ENCODE results near the gene PRSS16. TPM values are rescaled to one million over a fixed set of nuclear protein-coding genes. Genes with fewer than 3 reads are reported as not detected.

Gene PRSS16
- total RNA-seq, 1 donor from 2014 or later, result 29.8 TPM

DNA sequence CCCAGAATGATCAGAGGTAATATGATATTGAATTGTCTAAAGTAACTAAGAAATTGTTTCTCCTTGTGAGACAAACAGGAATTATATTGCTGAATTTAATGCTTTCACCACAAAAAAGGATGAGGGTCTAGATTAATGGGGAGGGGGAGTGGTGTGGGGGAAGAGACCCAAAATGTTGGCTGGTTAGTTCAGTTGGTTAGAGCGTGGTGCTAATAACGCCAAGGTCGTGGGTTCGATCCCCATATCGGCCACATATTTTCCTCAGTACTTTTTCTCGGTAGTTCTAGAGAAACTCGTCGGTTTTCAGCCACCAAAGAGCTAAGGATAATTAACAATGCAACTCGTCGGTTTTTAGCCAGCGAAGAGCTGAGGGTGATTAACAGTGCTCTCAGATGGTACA, 26.3 kb downstream of the PRSS16 start:
- no peaks in the 10 kb centered on the region for H3K36me3 Mint-ChIP-seq (ENCODE audit: insufficient read depth)
- H3K27me3 Mint-ChIP-seq, result peaks cover 63% of the 10 kb centered on the region

DNA sequence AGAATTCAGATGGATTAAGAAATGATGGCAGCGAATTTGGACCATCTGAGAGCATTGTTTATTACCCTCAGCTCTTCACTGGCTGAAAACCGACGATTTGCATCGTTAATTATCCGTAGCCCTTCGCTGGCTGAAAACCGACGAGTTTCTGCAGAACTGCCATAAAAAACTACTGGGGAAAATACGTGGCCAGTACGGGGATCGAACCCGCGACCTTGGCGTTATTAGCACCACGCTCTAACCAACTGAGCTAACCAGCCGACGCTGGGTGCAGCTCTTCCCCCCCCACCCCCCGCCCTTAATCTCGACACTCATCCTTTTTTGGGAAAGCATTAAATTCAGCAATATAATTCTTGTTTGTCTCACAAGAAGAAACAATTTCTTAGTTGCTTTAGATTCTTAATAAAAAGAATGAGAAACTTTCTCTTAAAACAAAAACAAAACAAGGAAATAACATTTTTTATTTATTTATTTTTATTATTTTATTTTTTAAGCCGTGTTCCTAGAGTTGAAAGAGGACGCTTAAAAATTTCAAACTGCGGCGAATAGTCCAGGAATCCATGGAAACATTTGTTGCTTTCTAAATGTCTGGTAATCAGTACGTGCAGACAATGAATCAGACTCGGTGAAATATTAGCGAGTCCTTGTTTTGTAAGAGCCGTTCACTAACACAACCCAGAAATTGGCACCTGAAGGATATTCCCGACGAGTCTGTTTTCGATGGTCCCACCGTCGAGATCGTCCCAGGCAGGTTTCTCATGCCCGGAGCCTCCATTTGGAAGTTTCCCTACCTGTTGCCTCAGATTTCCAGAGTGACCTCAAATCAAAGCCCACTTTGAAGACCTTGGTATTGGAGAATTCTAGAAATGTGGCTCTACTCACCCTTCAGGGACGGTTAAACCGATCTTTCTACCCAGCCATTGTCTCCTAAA, 27.8 kb downstream of the PRSS16 start:
- H3K9me3 Mint-ChIP-seq (ENCODE audit: low read depth), result peaks cover 3% of the 10 kb centered on the region
- TF ChIP-seq, protein P1, sequence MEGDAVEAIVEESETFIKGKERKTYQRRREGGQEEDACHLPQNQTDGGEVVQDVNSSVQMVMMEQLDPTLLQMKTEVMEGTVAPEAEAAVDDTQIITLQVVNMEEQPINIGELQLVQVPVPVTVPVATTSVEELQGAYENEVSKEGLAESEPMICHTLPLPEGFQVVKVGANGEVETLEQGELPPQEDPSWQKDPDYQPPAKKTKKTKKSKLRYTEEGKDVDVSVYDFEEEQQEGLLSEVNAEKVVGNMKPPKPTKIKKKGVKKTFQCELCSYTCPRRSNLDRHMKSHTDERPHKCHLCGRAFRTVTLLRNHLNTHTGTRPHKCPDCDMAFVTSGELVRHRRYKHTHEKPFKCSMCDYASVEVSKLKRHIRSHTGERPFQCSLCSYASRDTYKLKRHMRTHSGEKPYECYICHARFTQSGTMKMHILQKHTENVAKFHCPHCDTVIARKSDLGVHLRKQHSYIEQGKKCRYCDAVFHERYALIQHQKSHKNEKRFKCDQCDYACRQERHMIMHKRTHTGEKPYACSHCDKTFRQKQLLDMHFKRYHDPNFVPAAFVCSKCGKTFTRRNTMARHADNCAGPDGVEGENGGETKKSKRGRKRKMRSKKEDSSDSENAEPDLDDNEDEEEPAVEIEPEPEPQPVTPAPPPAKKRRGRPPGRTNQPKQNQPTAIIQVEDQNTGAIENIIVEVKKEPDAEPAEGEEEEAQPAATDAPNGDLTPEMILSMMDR (IDR thresholded peaks at IDR 0.05; ENCODE audit: unreplicated experiment), result no peak
- peaks cover 62% of the 10 kb centered on the region for H3K27me3 Mint-ChIP-seq
- no peak overlapping the region for H3K27ac Mint-ChIP-seq
- no peak overlapping the region for H3K4me3 Mint-ChIP-seq (ENCODE audit: low read depth)
- DNase-seq (ENCODE audit: low spot score, unreplicated experiment), result no peak
- no peaks in the 10 kb centered on the region for H3K36me3 Mint-ChIP-seq (ENCODE audit: insufficient read depth)
- peaks cover 2% of the 10 kb centered on the region for H3K4me1 Mint-ChIP-seq (ENCODE audit: low read depth)

More for the DNA sequence above, 26.3 kb downstream of the PRSS16 start:
- TF ChIP-seq, protein P1 (IDR thresholded peaks at IDR 0.05; ENCODE audit: unreplicated experiment), result no peak
- DNase-seq (ENCODE audit: low spot score, unreplicated experiment), result no peak
- no peak overlapping the region for H3K27ac Mint-ChIP-seq
- H3K4me3 Mint-ChIP-seq (ENCODE audit: low read depth), result no peak overlapping the region
- peaks cover 3% of the 10 kb centered on the region for H3K9me3 Mint-ChIP-seq (ENCODE audit: low read depth)
- H3K4me1 Mint-ChIP-seq (ENCODE audit: low read depth), result no peaks in the 10 kb centered on the region

DNA sequence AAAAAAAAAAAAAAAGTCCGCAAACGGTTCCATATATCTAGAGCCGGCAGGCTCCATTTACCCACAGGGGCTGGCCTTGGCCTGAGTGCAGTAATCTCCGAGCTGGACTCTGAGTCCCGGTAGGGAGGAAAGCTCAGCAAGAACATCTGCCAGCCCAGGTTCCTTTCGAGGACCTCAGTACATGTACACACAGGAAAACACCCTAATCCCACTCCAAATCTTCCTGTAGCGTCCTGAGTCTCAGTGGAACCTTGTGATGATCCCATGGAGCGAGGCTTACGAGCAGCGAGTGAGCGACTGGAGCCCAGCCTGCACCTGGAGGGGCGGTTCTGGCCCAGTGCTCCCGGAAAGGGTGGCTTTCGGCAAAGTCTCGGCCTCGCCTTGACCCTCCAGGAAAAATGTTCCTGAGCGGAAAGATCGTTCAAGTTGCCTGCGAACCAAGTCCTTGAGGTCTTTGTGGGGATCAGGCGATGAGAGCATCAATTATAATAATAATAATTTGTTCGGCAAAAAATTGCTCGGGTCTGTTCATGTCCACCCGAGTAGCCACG, 32.1 kb downstream of the PRSS16 start:
- DNase-seq (ENCODE audit: low spot score, unreplicated experiment), result no peak
- Mint-ChIP-seq H3K4me1 (ENCODE audit: low read depth) (peaks cover 5% of the 10 kb centered on the region), H3K27me3 (peaks cover 42% of the 10 kb centered on the region), H3K9me3 (ENCODE audit: low read depth) (peaks cover 11% of the 10 kb centered on the region), H3K27ac (peak overlapping the region; percentile 96), H3K4me3 (ENCODE audit: low read depth) (peak overlapping the region; percentile 88), H3K36me3 (ENCODE audit: insufficient read depth) (no peaks in the 10 kb centered on the region)
- TF ChIP-seq, protein P1 (IDR thresholded peaks at IDR 0.05; ENCODE audit: unreplicated experiment), result no peak

DNA sequence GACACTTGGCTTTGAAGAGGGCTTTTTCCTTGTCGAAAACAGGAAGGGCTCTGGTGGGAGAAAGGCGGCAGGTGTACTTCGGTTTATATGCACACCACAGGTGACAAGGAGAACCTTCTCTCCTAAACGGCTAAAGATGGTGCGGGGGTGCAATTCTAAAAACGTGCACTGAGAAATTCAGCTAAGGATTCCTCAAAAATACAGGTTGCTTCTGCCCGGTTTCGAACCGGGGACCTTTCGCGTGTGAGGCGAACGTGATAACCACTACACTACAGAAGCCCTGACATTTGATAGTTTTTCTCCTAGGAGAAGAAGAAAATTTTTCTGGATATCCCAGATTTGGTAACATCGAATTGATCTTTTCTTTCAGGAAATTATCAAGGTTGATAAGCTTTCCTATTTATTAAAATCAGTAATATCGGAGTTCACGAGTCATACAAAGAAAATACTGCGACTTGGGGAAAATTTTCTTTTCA, 32.6 kb downstream of the PRSS16 start:
- H3K4me1 Mint-ChIP-seq (ENCODE audit: low read depth), result peaks cover 5% of the 10 kb centered on the region
- H3K4me3 Mint-ChIP-seq (ENCODE audit: low read depth), result peak overlapping the region; percentile 88
- H3K27ac Mint-ChIP-seq, result peak overlapping the region; percentile 96
- H3K36me3 Mint-ChIP-seq (ENCODE audit: insufficient read depth), result no peaks in the 10 kb centered on the region
- DNase-seq (ENCODE audit: low spot score, unreplicated experiment), result no peak
- TF ChIP-seq, protein P1 (IDR thresholded peaks at IDR 0.05; ENCODE audit: unreplicated experiment), result no peak
- H3K9me3 Mint-ChIP-seq (ENCODE audit: low read depth), result peaks cover 11% of the 10 kb centered on the region
- peaks cover 40% of the 10 kb centered on the region for H3K27me3 Mint-ChIP-seq

DNA sequence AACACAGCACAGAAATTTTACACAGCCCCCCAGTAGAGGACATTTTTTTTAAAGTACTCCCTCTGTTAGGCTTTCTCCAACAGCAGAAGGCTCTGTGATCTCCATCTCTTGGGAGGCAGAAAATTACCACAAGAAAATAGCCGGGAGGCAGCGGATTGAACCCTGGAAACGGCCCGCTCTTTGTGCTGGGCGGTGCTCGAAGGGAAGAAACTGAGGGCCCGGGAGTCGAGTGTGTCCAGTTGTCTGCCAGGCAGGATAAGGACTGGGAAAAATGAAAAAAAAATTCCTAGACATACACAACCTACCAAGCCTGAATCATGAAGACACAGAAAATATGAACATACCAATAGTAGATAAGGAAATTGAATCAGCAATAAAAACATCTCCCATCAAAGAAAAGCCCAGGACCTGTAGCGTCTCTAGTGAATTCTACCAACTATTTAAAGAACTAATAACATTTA, 33.1 kb downstream of the PRSS16 start:
- Mint-ChIP-seq H3K4me1 (ENCODE audit: low read depth) (peaks cover 5% of the 10 kb centered on the region), H3K4me3 (ENCODE audit: low read depth) (peak overlapping the region; percentile 88), H3K9me3 (ENCODE audit: low read depth) (peaks cover 11% of the 10 kb centered on the region), H3K27me3 (peaks cover 39% of the 10 kb centered on the region), H3K36me3 (ENCODE audit: insufficient read depth) (no peaks in the 10 kb centered on the region), H3K27ac (peak overlapping the region; percentile 96)
- TF ChIP-seq, protein P1 (IDR thresholded peaks at IDR 0.05; ENCODE audit: unreplicated experiment), result no peak
- no peak for DNase-seq (ENCODE audit: low spot score, unreplicated experiment)
